MM.1S (cell line): ENCODE results near the gene MEGF8.

Experiments used
- DNase-seq: peaks from one replicate; pipeline ENCODE4 v3.0.0-alpha.2; 2015
- H2AFZ ChIP-seq: fragments of 300-600 bp; sonication (generic); 2 replicates; pipeline ENCODE4 v1.6.0; 2016; ENCODE audit warnings: antibody characterized with exemption, low read length
- H3F3A ChIP-seq: fragments of 300-600 bp; sonication (generic); 2 replicates; pipeline ENCODE4 v1.6.1; 2016; ENCODE audit warnings: mild to moderate bottlenecking, antibody characterized with exemption, low read length, moderate library complexity, mixed read lengths; ENCODE audit not compliant: insufficient read depth
- H3K27ac ChIP-seq: fragments of 300-600 bp; sonication (generic); 2 replicates; pipeline ENCODE4 v1.5.1; 2016; ENCODE audit warnings: mild to moderate bottlenecking, low read length
- H3K27me3 ChIP-seq: fragments of 300-600 bp; sonication (generic); replicated peaks from 2 replicates; pipeline ENCODE4 v1.6.0; 2016; ENCODE audit warnings: low read length; ENCODE audit not compliant: insufficient read depth
- H3K36me3 ChIP-seq: fragments of 300-600 bp; sonication (generic); replicated peaks from 2 replicates; pipeline ENCODE4 v1.6.1; 2016; ENCODE audit warnings: mild to moderate bottlenecking, low read length, mixed read lengths; ENCODE audit not compliant: insufficient read depth
- H3K4me1 ChIP-seq: fragments of 300-600 bp; sonication (generic); 2 replicates; pipeline ENCODE4 v1.6.1; 2016; ENCODE audit warnings: low read length, mixed read lengths
- H3K4me2 ChIP-seq: fragments of 300-600 bp; sonication (generic); 2 replicates; pipeline ENCODE4 v1.6.0; 2016; ENCODE audit warnings: low read depth, low read length
- H3K4me3 ChIP-seq: fragments of 300-600 bp; sonication (generic); 2 replicates; pipeline ENCODE4 v1.5.1; 2016; ENCODE audit warnings: low read length, mixed read lengths
- H3K79me2 ChIP-seq: fragments of 300-600 bp; sonication (generic); 2 replicates; pipeline ENCODE4 v1.6.1; 2016; ENCODE audit warnings: mixed run types, low read length, mixed read lengths
- H3K9ac ChIP-seq: fragments of 300-600 bp; sonication (generic); 2 replicates; pipeline ENCODE4 v1.6.1; 2016; ENCODE audit warnings: low read length, mixed read lengths
- H3K9me2 ChIP-seq: fragments of 300-600 bp; sonication (generic); replicated peaks from 2 replicates; pipeline ENCODE4 v1.6.1; 2016; ENCODE audit warnings: mild to moderate bottlenecking, low read length, mixed read lengths; ENCODE audit not compliant: insufficient read depth
- H3K9me3 ChIP-seq: fragments of 300-600 bp; sonication (generic); replicated peaks from 2 replicates; pipeline ENCODE4 v1.6.1; 2016; ENCODE audit warnings: mild to moderate bottlenecking, low read length, mixed read lengths; ENCODE audit not compliant: insufficient read depth
- H4K20me1 ChIP-seq: fragments of 300-600 bp; sonication (generic); 2 replicates; pipeline ENCODE4 v1.6.1; 2016; ENCODE audit warnings: mild to moderate bottlenecking, low read length, moderate library complexity, mixed read lengths; ENCODE audit not compliant: insufficient read depth
- EZH2 ChIP-seq: fragments of 300-600 bp; sonication (generic); optimal IDR thresholded peaks from 2 replicates; pipeline ENCODE3; 2017; ENCODE audit warnings: low read depth, mild to moderate bottlenecking, antibody characterized with exemption, low read length, mixed read lengths
- EZH2phosphoT487 ChIP-seq: fragments of 300-600 bp; sonication (generic); IDR thresholded peaks from 2 replicates; pipeline ENCODE4 v1.6.1; 2018; ENCODE audit warnings: antibody characterized with exemption, low read length
- TF ChIP-seq, protein P1 (sequence below): fragments of 300-600 bp; sonication (generic); IDR thresholded peaks from 2 replicates; pipeline ENCODE4 v1.5.1; 2016; ENCODE audit warnings: antibody characterized with exemption, low read length, mixed read lengths

Gene MEGF8

DNA sequence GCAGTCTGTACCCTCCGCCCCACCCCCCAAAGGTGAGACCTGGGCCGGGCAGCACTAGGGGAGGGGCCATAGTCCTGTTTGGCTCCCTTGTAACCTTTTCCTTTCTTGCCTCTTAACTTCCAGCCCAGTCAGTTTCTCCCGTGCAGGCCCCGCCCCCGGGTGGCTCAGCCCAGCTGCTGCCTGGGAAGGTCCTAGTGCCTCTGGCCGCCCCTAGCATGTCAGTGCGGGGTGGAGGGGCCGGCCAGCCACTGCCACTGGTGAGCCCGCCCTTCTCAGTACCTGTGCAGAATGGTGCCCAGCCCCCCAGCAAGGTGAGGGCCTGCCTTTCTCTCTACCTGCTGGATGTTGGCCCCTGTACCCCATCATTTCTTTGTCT, 34.0 kb upstream of the MEGF8 start:
- no peak overlapping the region for H3K27ac ChIP-seq
- H3K36me3 ChIP-seq = no peaks in the 10 kb centered on the region
- H3K9ac ChIP-seq = no peak overlapping the region

DNA sequence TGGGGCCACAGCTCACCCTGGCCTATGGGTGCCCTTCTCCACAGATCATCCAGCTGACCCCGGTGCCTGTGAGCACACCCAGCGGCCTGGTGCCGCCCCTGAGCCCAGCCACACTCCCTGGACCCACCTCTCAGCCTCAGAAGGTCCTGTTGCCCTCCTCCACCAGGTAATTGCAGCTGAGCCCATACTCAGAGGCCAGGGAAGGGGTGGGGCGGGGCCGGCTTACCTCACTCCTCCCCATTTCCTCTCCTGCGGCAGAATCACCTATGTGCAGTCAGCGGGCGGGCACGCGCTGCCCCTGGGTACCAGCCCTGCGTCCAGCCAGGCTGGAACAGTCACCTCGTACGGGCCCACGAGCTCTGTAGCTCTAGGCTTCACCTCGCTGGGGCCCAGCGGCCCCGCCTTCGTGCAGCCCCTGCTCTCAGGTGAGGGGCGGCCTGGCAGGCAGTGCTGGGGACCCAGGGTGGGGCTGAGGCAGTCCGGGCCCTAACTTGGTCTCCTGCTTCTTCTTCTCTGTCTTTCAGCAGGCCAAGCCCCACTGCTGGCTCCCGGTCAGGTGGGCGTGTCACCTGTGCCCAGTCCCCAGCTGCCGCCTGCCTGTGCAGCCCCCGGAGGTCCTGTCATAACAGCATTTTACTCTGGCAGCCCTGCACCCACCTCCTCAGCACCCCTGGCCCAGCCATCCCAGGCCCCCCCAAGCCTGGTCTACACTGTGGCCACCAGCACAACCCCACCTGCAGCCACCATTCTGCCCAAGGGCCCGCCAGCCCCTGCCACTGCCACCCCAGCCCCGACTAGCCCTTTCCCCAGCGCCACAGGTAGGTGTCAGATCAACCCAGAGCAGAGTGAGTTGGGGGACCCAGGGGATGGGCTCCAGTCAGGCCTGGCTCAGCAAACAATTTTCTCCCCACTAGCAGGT, 33.1 kb upstream of the MEGF8 start:
- H3K36me3 ChIP-seq = no peaks in the 10 kb centered on the region
- H3K27ac ChIP-seq = no peak overlapping the region
- no peaks in the 10 kb centered on the region for H3K4me1 ChIP-seq

More for the DNA sequence above, 34.0 kb upstream of the MEGF8 start:
- no peaks in the 10 kb centered on the region for H3K4me1 ChIP-seq
- no peak overlapping the region for H3K4me3 ChIP-seq
- no peak overlapping the region for H2AFZ ChIP-seq
- H3K27me3 ChIP-seq = no peaks in the 10 kb centered on the region
- no peaks in the 10 kb centered on the region for H3K79me2 ChIP-seq
- H3K9me3 ChIP-seq = no peaks in the 10 kb centered on the region
- no peaks in the 10 kb centered on the region for H3F3A ChIP-seq
- H3K4me2 ChIP-seq = no peak overlapping the region
- no peaks in the 10 kb centered on the region for H3K9me2 ChIP-seq
- TF ChIP-seq EZH2phosphoT487 = no peak
- no peaks in the 10 kb centered on the region for H4K20me1 ChIP-seq
- no peak for DNase-seq

DNA sequence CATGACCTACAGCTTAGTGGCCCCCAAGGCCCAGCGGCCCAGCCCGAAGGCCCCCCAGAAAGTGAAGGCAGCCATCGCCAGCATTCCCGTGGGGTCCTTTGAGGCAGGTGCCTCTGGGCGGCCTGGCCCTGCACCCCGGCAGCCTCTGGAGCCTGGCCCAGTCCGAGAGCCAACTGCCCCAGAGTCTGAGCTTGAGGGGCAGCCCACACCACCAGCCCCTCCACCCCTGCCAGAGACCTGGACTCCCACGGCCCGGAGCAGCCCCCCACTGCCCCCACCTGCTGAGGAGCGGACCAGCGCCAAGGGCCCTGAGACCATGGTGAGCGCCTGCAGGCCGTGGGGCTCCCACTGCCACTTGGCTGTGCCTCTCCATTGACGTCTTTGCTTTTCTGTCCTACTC, 32.5 kb upstream of the MEGF8 start:
- Histone ChIP-seq H3K27me3 (no peaks in the 10 kb centered on the region), H3K9me2 (no peaks in the 10 kb centered on the region), H3K79me2 (no peaks in the 10 kb centered on the region), H3K9me3 (no peaks in the 10 kb centered on the region), H3K4me3 (no peak overlapping the region), H3K4me1 (no peaks in the 10 kb centered on the region), H3F3A (no peaks in the 10 kb centered on the region), H3K9ac (no peak overlapping the region), H3K27ac (no peak overlapping the region), H3K4me2 (no peak overlapping the region), H3K36me3 (no peaks in the 10 kb centered on the region), H4K20me1 (no peaks in the 10 kb centered on the region), H2AFZ (no peak overlapping the region)
- TF ChIP-seq EZH2phosphoT487 (no peak), EZH2 (no peak)
- TF ChIP-seq, protein P1, sequence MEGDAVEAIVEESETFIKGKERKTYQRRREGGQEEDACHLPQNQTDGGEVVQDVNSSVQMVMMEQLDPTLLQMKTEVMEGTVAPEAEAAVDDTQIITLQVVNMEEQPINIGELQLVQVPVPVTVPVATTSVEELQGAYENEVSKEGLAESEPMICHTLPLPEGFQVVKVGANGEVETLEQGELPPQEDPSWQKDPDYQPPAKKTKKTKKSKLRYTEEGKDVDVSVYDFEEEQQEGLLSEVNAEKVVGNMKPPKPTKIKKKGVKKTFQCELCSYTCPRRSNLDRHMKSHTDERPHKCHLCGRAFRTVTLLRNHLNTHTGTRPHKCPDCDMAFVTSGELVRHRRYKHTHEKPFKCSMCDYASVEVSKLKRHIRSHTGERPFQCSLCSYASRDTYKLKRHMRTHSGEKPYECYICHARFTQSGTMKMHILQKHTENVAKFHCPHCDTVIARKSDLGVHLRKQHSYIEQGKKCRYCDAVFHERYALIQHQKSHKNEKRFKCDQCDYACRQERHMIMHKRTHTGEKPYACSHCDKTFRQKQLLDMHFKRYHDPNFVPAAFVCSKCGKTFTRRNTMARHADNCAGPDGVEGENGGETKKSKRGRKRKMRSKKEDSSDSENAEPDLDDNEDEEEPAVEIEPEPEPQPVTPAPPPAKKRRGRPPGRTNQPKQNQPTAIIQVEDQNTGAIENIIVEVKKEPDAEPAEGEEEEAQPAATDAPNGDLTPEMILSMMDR = no peak
- no peak for DNase-seq

More for the DNA sequence above, 33.1 kb upstream of the MEGF8 start:
- Histone ChIP-seq H4K20me1 (no peaks in the 10 kb centered on the region), H3K79me2 (no peaks in the 10 kb centered on the region), H3K9me2 (no peaks in the 10 kb centered on the region), H3K4me2 (no peak overlapping the region), H3K9ac (no peak overlapping the region), H3F3A (no peaks in the 10 kb centered on the region), H3K27me3 (no peaks in the 10 kb centered on the region), H2AFZ (no peak overlapping the region), H3K9me3 (no peaks in the 10 kb centered on the region), H3K4me3 (no peak overlapping the region)
- DNase-seq = no peak
- no peak for TF ChIP-seq EZH2
- TF ChIP-seq, protein P1 = no peak
- no peak for TF ChIP-seq EZH2phosphoT487

- Histone ChIP-seq H4K20me1 (no peaks in the 10 kb centered on the region), H3F3A (no peaks in the 10 kb centered on the region), H3K9me3 (no peaks in the 10 kb centered on the region), H3K9ac (no peak overlapping the region), H3K27me3 (no peaks in the 10 kb centered on the region), H3K9me2 (no peaks in the 10 kb centered on the region), H3K36me3 (no peaks in the 10 kb centered on the region), H3K4me2 (no peak overlapping the region), H2AFZ (no peak overlapping the region), H3K27ac (no peak overlapping the region), H3K4me1 (no peaks in the 10 kb centered on the region), H3K4me3 (no peak overlapping the region), H3K79me2 (no peaks in the 10 kb centered on the region)
- TF ChIP-seq EZH2phosphoT487 = no peak
- TF ChIP-seq, protein P1 = no peak
- no peak for TF ChIP-seq EZH2
- DNase-seq = no peak
Observed at GRCh38 chr19:42293540-42293939, 31.9 kb upstream of the MEGF8 start.
